ENCODE measurements around the gene SIL1.
"Not testable (repeated sequence)": the region's sequence is repeated elsewhere in the genome, so short reads cannot be mapped to it uniquely, and the experiment has no call there.

SIL1 gene

DNA sequence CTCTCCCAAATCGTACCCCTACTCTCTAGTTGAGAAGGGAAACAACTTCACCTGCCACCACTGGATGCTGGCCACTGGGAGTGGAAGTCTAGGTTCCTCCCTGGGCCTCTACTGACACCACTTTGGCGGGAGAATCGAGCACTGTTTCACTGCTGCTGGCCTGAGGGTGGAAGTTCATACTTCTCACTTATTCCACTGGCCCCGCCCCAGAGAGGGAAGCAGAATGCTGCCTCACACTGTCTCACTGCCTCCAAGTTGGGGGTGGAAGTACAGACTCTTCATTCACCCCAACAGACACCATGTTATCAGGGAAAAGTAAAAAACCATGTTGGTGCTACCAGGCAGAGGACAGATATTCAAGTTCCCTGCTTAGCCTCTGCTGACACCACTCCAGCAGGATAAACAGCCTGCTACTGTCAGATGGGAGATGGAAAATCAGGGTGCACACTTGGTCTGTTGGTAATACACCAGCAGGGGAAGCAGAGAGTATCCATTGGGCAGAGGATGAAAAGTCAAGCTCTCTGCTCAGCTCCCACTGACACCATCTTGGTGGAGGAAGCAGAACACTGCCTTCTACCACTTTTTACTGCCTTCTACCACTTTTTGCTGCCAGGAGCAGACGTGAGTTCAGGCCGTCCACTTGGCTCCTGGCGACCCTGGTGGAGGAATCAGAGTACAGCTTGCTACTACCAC, 159.4 kb downstream of the SIL1 start:
- DNase-seq, result no peak

DNA sequence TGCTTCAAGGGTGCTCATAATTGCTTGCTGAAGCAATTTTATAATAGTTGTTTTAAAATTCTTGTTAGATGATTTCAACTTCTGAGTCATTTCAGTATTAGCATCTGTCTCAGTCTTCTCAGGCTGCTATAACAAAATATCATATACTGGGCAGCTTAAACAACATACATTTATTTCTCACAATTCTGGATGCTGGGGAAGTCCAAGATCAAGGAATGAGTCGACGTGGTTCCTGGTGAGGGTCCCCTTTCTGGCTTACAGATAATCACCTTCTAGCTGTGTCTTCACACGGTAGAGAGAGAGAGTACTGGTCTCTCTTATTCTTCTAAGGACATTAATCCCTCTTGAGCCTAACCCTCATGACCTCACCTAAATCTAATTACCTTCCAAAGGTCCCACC, 160.4 kb downstream of the SIL1 start:
- DNase-seq, result no peak

DNA sequence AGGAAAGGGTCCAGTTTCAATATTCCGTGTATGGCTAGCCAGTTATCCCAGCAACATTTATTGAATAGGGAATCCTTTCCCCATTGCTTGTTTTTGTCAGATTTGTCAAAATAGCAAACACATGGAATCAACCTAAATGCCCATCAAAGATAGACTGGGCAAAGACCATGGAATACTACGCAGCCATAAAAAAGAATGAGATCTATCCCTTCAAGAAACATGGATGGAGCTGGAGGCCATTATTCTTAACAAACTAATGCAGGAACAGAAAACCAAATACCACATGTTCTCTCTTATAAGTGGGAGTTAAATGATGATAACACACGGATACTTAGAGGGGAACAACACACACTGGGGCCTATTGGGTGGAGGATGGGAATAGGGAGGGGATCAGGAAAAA, 161.8 kb downstream of the SIL1 start:
- DNase-seq, result not testable (repeated sequence)

DNA sequence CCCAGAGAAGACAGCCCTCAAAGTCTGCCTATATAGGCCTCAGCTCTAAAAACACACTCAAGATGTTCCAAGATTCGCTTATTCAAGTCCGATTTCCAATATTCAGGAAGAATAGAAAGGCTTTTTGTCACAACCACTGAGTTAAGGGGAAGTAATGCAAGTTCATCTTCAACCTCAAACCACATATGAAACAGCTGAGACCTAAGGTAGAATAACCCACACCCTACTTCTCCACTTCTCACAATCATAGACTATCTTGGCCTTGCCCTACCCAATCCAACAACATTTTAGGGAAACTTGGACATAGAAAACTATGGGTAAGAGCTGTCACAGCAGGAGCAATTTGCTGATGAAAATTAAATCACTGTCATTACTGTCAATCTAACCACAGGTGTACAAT, 171.0 kb downstream of the SIL1 start:
- DNase-seq, result no peak

DNA sequence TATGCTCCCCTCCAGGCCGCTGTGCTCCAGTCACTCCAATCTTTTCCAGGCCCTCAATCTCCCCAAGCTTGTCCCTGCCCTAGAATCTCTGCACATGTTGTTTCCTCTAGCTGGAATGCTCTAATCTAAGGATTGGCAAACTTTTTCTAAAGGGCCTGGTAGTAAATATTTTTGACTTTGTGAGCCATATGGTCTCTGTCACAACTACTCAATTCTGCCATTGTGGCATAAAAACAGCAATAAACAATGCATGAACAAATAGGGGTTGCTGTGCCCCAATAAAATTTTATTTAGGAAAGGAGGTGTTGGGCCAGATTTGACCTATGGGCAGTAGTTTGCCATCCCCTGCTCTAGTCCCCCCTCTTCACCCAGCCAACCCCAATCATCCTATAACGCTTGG, 172.5 kb downstream of the SIL1 start:
- DNase-seq, result no peak

DNA sequence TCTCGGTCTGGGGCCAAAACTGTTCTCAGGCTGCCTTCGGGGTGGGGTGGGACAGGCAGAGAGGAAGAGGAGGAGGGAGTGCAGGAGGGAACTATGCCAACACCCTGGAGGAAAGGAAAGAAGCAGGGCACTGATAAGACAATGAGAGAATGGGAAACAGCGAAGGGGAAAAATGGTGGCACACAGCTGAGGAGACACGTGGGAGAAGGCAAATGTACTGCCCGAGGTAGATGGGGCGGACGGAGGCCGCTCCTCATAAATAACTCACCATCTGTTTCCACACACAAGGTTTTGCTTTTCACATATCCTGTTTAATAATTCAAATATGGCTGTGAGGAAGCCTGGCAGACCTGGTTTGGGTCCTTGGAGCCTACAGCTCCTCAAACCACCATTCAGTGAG, 174.9 kb downstream of the SIL1 start:
- no peak for DNase-seq

DNA sequence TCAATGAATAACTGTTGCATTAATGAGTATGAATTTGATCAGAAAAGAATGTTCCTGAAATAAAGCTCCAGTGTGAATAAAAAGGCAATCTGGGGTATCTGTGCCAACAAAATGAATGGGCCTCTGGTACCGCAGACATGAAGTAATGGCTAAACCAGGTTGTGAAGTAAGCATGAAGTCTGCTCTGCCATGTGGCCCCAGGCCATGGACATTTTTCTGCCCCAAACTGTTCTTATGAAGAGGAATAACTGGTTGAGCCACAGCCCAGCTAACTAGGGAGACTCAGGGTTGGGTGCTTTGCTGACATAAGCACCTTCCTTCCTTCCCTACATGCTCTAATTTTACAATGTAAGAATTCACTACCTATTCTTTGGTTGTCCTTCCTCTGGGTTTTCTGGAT, 175.6 kb downstream of the SIL1 start:
- no peak for DNase-seq

DNA sequence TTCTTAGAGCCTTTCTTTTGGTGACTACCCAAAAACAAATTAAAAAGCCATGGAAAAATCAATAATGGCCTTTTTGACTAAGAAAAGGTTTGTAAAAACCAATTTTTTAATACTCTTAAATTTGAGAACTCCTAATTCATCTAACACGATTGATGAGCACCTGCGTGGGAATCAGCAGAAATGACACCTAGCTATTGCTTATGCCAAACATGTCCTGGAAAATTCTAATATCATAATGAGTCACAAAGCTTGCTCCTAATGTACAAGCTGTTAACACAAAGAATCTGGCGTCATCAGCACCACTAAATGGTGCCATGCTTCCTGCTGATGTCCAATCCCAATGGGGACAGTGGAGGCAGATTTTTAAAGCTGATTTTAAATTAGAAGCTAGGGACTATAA, 176.8 kb downstream of the SIL1 start:
- DNase-seq, result peak in 8 of 56 donors; percentile 10 to 54 (median 26)

DNA sequence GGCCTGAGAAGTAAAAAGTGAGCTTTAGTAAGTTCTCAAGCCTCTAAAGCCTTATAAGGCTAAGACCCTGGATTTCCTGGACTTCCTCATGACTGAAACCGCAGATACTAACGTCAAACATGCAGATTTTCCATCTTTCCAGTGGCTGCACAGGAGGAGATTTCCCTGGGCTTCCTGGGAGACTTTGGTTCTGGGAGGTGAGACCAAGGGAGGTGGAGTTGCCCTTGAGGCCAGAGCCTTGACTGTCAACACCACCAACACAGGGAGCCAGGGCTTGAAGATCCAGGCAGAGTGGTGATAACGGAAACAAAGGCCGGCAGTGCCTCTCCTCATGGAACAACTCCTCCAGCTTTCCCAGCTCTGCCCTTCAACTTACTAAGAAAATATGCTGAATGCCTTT, 178.3 kb downstream of the SIL1 start:
- DNase-seq, result no peak

DNA sequence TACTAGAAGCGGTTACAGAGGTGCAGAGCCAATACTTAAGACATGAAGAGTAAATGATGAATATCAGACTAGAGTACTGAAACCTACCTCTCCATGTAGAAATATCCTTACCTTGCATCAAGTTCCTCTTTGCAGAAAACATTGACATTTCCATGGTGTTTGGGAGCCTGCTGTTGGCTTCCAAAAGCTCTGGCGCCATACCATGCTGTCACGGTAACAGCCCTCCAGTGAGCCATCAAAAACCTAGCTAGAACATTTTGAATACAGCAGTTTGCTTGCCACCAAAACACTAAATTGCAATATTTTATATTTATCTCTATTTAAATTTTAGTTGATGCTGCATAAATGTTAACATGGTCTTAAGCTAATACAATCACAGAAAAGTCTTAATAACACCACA, 179.0 kb downstream of the SIL1 start:
- no peak for DNase-seq

DNA sequence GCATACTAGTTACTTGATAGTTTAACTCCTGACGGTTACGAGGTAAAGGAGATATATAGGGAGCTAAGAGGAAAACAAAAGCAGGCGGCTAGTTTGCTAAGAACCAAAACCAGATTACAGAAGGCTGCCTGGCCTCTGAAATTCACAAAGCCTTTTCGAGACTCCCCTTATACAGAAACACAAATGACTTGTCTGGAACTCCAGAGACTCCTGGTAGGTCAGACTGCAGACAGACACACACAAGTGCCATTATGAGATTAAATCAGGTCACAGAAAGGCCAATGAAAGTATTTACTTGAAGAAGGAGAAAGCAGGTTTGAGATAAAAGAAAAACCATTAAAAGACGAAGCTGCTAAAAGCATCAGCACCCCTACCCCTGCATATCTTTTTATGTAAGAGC, 180.5 kb downstream of the SIL1 start:
- DNase-seq, result no peak

DNA sequence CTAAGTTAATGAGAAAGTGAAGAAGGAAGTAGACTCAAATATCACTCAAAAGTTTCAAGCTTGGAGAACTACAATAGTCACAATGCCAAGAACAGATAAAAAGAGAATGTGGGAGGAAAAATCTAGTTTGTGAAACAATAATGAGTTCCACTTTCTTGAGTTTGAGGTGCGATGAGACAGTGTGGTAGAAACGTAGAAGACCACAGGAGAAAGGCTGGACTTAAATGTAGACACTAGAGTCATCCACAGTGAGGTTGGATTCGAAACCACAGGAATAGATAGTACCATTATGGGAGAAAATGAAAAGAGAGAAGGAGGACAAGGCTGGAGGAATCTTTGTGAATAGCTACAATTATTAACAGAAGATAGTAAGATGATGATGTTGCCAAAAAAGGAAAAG, 182.0 kb downstream of the SIL1 start:
- DNase-seq, result no peak

DNA sequence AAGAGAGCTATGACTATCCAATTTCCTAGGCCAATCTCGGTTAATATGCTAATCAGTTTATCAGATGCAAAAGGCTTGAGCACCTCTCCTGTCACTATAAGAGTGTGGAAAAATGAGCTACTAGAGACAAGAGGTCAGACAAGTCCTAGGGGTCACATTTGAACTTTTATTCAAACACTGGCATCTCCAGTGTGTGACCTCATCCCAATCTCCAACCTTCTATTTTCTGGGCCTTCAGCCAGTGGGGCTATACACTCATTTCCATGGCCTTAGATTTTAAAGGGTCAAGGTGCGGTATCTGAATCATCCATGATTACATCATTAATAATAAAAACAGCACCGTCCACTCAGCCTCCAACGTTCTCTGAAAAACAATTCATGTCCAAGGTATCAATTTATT, 183.4 kb downstream of the SIL1 start:
- no peak for DNase-seq

DNA sequence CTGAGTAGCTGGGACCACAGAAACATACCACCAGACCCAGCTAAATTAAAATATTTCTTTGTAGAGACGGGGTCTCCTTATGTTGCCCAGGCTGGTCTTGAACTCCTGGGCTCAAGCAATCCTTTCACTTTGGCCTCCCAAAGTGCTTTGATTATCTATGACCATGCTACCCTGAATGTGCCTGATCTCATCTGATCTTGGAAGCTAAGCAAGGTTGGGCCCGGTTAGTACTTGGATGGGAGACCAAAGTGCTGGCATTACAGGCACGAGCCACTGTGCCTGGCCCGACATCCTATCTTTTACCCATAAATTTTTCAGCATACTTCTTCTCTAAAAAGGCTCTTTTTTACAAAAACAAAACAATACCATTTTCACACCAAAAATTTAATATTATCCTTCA, 186.0 kb downstream of the SIL1 start:
- no peak for DNase-seq

DNA sequence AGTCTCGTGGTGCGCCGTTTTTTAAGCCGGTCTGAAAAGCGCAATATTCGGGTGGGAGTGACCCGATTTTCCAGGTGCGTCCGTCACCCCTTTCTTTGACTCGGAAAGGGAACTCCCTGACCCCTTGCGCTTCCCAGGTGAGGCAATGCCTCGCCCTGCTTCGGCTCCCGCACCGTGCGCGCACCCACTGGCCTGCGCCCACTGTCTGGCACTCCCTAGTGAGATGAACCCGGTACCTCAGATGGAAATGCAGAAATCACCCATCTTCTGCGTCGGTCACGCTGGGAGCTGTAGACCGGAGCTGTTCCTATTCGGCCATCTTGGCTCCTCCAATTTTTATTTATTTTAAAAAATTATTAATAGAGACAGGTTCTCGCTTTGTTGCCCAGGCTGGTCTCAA, 187.0 kb downstream of the SIL1 start:
- DNase-seq, result not testable (repeated sequence)

DNA sequence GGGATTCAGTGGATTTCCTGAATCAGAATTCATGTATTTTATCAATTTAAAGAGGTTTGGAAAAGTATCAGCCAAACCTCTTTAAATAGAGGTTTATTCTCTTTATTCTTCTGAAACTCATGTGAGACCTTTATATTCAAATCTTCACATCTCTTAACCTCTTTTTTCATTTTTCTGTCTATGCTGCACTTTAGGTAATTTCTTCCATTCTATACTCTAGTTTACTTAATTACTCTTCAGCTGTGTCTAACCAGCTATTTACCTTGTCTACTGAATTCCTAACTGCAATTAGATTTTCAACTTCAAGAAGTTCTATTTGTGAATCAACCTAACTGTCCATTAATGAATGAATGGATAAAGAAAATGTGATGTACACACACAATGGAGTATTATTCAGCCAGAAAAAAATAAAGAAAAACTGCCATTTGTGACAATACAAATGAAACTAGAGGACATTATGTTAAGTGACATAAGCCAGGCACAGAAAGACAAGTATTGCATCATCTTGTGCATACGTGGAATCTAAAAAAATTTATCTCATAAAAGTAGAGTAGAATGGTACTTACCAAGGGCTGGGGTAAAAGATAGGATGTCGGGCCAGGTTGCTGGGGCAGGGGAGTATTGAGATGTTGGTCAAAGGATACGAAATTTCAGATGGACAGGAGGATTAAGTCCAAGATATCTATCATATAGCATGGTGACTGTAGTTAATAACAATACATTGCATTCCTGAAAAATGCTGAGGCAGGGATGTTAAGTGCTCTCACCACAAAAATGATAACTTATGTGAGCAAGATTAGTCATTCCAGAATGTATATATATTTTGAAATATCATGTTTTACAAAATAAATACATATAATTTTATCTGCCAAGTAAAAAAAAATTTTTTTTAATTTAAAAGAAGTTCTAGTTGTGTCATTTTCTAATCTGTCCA, 193.5 kb downstream of the SIL1 start:
- DNase-seq, result no peak

DNA sequence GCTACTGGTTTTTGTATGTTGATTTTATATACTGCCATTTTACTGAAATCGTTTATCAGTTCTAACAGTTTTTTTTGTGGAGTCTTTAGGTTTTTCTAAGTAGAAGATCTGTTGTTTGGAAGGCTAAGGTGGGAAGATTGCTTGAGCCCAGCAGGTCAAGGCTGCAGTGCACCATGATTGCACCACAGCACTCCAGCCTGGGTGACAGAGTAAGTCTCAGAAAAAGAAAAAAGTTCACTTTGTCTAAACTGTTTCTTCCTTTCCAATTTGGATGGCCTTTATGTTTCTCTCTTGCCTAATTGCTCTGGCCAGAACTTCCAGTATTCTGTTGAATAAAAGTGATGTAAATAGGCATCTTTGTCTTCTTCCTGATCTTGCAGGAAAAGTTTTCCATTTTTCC, 198.5 kb downstream of the SIL1 start:
- no peak for DNase-seq

DNA sequence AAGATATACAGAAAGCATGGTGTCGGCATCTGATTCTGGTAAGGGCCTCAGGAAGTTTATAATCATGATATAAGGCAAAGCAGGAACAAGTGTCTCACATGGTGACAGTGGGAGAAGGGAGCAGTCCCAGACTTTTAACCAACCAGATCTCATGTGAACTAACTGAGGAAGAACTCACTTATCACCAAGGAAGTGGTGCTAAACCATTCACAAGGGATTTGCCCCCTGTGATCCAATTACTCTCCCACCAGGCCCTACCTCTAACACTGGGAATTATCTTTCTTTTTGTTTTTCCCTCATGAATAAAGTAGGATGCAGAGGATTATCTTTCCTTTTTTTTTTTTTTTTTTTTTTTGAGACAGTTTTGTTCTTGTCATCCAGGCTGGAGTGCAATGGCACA, 199.6 kb downstream of the SIL1 start:
- no peak for DNase-seq

DNA sequence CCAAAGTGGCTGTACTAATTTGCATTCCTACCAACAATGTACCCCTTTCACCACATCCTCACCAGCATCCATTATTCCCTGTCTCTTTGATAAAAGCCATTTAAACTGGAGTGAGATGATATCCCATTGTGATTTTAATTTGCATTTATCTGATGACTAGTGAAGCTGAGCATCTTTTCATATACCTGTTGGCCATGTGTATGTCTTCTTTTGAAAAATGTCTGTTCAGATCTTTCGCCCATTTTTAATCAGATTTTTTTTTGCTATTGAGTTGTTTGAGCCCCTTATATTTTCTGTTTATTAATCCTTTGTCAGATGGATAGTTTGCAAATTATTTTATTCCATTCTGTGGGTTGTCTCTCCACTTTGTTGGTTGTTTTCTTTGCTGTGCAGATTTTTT, 202.0 kb downstream of the SIL1 start:
- no peak for DNase-seq

DNA sequence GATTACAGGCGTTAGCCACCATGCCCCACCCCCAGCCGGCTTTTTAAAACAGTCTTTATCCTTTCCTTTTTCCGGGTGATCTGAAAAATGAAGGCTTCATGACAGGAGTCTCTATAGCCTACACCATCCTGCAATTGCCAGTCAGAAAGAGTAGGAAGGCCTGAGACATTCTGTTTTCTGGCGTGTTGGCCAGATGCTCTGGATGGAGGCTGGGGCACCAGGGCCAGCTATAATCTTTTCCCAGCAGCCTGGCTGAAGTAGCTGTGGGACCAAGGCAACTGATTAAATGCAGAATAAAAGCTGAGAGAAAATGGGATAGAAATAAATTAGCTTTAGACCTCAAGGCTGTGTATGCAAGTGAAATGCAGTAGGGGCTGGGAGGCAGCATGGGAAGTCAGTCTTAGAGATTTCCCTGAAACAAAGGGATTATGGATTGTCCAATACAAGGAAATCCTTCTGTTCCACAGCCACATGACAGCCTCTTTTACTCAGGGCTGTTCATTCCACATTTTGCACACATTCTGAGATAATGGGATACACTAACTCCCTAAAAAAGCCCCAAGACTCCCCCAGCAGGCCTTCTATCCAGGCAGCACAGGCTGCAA, 207.1 kb downstream of the SIL1 start:
- peak in 1 of 56 donors; percentile 21 for DNase-seq

DNA sequence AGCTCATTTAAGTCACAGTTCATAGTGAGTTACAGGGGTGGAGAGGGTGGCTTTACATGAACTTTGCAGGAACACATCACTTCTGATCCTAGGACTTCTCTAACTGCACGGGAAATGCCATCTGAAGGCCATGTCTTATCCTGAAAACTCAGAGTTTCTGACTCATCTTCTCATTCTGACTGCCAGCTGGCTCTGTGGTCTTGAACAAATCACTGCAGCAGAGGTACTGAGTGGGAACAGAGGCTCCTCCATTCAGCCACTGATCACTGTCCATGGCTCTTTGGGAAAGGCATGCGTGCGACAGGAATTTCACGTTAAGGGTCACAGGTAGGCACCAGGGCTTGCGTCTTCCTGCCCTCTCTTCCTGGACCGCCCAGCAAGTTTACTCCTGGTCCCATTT, 208.4 kb downstream of the SIL1 start:
- no peak for DNase-seq

DNA sequence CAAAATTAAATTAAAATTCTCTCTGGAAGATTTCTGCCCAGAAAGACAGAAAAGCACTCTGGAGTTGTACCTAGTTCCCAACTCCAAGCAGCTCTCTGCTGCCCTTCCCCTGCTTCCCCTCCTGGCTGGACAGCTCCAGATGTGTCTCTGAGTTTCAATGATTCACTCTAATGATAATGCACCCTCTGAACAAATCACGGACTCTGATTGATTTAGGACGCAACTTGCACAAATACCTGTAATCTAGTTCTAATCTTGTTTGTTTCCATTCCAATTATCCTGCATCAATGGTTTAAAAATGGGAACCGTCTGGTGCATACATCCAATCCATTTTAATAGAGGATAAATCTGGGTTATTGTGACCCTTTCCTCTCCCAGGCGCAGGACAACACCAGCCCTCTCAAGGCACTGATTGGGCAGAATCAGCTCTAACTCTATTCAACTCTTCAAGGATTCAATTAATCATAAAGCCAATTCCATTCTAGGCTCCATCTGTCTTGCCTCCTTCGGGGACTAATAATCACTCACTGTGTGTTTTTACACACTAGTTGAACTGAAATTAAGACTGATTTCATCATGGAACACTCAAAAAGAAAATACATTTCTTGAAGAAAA, 211.9 kb downstream of the SIL1 start:
- no peak for DNase-seq

All from nucleus accumbens (tissue), 56 donors.